GM18502 (cell line): ENCODE measurements around the gene TMPRSS2.

Experiments used
- ATAC-seq: cut with Tn5 transposase; IDR thresholded peaks from one replicate; pipeline ENCODE4 v1.9.1; 2021; ENCODE audit warnings: mild to moderate bottlenecking; ENCODE audit not compliant: unreplicated experiment, poor library complexity

The TMPRSS2 gene

DNA sequence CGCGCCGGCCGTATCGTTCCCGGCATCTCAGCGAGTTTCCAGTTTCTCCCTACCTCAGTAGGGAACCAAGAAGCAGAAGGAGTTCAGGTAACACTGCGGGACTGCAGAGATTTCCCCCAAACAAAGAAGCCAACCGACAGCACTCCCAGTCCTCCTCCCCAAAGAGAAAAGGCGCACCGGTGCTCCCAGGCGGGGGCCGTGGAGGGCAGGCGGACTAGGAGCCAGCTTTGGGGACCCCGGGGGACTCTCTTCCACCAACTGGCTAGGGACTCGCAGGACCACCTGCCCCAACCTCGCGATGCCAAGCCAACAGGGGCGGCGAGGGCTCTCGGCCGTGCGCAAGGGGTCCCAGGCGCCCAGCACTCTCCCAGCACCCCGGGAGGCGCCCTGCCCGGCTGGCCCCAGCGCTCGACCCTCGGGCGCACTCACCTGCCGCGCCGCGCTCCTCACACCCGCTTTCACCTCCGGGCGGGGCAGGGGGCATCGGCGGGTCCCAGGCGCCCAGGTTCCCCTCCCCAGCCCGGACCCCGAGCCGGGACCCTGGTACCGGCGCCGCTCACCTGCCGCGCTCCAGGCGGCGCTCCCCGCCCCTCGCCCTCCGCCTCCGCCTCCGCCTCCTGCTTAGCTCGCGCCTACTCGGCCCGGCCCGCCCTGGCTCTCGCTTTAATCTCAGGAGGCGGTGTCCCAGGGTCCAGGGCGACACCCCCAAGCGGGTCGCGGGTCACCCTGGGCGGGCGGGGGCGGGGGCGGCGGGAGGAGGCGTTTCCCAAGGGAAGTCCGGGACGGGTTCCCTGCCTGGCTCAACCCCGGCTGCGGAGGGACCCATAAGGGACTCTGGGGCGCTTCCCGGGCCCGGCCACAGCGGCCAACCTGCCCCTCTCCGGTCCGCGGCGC lies at the start of gene TMPRSS2:
TSS of gene TMPRSS2 (minus strand) at position 638 of the 894 bp plus-strand sequence. CDS start 10,025 bp downstream, outside the sequence.
- ATAC-seq = no peak

DNA sequence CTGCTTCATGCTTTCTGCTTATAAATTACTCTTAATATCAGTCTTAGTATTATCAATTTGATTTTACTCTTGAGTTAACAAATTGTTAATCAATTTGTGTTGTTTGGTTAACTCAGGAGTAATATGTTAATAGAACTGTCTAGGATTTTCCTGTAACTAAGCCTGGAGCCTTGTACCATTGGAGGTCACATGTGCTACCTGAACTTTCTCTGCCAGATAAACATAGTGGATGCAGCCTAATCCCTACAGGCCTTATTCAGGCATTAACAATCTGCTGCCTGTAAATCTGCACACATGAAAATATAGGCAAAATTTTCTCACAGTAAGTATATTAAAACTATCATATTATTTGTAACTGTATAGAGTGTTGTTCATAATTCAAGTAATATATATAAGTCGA lies 47.1 kb upstream of the TMPRSS2 start:
- ATAC-seq = no peak

DNA sequence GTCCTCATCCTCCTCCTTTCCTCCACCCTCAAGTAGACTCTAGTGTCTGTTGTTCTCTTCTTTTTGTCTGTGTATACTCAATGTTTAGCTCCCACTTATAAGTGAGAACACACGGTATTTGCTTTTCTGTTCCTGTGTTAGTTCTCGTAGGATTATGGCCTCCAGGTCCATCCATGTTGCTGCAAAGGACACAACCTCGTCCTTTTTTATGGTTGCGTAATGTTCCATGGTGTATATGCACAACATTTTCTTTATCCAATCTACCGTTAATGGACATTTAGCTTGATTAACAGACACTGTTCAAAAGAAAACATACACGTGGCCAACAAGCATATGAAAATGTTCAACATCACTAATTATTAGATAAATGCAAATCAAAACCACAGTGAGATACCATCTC lies 44.3 kb upstream of the TMPRSS2 start:
- no peak for ATAC-seq

DNA sequence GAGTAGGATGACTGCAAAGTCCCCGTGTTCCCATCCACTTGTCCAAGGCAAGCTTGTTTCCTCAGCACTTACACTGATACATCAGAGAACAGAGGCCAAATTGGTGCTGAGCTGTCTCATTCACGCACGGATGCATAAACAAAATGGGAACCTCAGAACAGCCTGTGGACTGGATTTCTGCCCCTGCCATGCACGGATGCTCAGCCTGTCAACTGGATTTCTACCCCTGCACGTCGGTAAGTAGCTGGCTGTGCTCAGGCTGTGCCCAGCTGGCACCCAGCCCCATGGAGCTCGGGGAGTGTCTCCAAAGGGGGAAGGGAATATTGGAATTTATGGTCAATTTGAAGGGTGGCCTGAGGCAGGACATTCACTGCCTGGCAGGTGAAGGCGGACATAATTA lies 40.8 kb upstream of the TMPRSS2 start:
- no peak for ATAC-seq

DNA sequence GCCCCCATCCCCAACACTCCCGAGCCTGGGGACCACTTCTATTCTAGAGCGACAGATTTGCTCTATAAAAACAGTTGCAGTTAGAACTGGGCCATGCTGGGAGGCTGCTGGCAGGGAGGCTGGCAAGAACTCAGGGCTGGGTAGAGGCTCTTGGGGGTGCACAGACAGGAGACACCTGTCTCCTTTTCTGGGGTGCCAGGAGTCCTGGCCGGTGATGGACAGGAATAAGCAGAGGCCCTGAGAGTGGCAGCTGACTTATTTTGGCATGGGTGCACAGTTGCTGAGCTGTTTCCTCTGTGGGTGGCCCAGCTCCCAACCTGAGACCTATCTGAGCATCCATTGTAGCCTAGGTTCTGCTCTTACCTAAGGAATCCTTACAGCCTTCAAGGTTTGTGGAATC lies 39.2 kb upstream of the TMPRSS2 start:
- ATAC-seq = no peak

DNA sequence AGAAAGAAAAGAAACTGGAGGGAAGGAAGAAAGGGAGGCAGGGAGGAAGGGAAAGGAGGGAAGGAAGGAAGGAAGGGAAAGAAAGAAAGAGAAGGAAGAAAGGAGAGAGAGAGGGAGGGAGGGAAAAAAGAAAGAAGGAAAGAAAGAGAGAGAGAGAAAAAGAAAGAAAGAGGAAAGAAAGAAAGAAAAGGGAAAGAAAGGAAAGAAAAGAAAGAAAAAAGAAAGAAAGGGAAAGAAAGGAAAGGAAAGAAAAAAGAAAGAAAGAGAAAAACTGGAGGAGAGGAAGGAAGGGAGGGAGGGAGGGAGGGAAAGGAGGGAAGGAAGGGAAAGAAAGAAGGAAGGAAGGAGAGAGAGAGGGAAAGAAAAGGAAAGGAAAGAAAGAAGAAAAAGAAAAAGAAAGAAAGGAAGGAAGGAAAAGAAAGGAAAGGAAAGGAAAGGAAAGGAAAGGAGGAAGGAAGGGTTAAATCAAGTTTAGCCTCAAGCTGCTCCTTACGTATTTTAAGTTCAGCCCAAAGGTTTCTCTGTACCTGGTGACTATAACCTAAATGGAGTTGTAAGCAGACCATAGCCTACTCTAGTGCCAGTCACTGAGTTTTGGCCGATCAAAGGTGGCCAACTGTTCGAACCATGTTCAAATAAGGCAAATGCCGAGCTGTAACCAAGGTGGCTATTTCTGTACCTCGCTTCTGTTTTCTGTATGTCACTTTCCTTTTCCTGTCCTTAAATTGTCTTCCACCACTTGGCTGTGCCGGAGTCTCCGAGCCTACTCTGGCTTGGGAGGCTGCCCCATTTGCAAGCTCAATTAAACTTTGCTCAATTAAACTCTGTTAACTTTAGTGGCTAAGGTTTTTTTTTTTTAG lies 37.8 kb upstream of the TMPRSS2 start:
- ATAC-seq = no peak

DNA sequence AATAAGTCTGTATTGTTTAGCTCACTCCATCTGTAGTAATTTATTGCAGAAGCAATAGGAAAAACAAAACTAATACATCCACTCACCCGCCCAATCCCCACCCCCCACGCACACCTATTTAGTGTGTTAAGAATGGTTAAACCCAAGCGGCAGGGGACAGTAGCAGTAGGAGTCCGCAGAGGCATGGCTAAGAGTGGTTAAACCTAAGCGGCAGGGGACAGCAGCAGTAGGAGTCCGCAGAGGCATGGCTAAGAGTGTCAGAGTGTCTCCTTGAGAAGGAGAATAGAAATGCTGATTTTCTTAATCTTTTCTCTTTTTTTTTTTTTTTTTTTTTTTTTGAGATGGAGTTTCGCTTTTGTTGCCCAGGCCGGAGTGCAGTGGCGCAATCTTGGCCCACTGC lies 34.8 kb upstream of the TMPRSS2 start:
- ATAC-seq = no peak

DNA sequence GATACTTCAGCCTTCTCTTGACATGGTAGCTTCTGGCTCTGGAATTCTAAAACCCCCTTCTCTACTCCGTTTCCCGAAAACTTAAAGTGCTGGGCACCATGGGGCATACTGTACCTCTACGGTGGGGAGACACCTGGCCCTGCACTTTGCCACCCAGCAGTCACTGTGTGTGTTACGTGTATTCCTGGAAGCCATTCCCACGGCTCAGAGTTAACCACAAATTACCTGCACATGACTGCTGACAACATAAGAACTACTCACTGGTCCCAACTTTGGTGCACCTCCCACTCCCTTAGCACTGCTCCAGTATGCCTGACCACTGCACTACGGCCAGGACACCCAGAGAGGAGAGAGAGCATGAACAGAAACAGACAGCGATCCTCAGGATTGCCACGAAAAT lies 29.4 kb upstream of the TMPRSS2 start:
- no peak for ATAC-seq

DNA sequence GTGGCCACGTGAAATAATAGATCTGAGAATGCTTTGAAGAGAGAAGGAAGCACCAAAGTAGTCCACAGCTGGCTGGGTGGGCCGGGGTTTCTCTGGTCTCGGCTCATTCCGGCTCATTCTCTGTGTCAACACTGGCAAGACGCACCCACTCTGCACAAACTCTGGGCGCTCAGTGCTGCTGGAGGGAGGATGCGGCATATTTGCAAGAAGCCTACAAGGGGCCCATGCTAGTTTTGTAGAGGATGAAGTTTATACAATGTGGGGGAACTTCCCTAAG lies 28.8 kb upstream of the TMPRSS2 start:
- no peak for ATAC-seq

DNA sequence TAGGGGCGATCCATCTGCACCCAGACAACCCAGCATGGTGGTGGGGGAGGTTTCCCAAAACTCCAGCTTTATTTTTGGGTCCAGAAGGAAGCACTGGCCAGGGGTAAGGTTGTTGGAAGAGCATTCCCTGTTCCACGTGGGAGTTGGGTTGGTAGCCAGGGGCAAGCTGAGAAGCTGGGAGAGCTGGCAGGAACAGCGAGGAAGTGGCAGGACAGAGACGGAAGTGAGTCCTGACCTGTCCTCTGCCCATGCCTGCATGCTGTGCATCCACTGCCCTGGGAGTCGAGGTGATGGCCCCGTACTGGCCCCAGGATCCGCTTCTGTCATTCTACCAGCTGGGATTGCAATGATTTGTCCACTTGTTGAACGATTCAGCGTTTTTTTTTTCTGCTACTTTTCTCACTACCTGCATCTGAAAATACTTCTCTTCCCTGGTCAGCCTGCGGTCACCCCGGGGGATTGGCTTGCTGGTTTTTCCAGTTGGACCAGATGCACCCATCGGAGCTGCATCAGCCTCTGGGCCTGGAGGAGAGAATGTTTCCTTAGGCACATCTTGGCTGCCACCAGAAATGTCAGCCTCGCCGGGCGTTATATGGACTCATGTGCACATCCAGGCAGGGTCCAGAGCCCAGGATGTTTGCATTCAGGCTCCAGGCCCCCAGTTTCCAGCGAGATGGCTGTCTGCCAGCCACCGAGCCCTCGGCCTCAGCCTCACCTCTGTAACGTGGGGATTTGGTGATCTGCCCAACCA lies 28.3 kb upstream of the TMPRSS2 start:
- ATAC-seq = no peak

DNA sequence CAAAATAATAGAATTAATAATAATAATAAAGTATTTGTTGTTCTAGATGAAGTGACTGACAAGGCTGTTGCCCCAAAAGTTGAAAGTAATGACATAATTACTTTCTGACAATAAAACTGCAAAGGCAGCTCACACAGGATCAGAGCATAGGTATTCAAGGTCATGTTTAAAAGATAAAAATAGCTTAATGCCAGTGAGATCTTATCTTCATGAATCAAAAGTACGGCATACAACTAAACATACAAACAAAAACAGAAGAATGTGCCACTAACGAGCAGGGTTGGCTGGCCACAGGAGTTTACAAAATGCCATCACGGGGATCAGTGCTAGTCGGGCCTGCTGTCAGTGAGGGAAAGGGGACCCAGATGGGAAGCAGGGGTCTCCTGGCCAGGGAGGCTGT lies 22.4 kb upstream of the TMPRSS2 start:
- no peak for ATAC-seq

DNA sequence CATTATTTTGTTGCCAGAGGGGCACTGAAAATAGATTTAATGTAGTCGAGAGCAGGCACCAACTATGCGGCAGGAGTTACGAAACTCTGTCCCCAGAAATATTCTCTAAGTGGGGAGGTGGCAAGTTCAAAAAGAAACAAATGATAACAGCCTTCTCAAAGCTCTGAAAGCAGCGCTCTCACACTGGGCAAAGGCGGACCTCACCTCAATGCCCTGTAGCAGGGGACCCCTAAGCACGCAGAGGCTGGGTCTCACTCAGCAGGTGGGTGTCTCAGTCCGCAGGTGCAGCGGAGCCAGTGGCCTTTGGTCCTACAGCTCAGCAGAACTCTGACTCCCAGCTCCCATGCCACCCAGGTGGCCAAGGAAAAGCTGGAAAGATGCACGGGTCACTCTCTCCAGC lies 21.8 kb upstream of the TMPRSS2 start:
- ATAC-seq = no peak

DNA sequence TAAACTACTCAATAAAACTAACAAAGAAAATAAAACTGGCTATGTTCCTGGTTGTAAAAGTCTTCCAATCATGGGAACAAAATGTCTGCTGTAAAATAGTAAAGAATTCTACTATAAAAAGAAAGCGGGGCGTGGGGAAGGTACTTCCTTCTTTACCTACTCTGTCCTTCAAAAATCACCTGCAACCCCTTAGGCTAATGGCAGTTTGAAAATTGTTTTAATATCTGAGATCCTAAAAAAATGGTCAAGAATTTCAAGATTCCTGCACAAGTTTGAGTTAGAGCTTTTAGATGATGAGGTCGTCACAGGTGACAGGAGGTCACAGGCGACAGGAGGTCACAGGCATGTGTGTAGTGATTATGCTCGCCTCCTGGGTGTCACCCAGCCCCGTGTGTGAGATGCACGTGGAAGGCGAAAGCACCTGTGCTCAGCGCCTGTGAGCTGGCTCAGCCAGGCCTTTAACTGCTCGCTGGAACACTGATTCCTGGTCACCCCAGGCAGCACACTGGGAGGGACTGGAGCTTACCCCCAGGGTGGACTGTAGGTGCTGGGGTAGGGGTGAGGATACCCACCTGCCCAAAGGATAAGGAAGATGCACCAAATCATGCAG lies 18.6 kb upstream of the TMPRSS2 start:
- ATAC-seq = no peak

DNA sequence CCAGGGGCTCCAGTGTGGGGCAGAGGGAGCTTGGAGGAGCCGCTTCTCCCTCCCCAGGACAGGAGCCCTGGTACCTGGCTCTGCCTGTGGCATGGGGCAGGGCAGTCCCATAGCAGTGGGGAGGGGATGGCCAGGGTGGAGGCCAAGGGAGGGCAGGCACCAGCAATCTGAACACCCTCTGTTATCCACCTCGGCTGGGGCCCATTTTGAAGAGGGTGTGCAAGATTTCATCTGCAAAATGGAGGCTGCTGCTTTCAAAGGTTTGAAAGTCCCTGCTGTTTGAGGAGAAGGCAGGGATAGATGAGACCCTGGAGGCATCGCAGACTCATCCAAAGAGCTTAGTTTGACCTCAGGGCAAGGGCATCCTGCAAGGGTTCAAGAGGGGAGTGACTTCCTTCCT lies 15.2 kb upstream of the TMPRSS2 start:
- no peak for ATAC-seq

DNA sequence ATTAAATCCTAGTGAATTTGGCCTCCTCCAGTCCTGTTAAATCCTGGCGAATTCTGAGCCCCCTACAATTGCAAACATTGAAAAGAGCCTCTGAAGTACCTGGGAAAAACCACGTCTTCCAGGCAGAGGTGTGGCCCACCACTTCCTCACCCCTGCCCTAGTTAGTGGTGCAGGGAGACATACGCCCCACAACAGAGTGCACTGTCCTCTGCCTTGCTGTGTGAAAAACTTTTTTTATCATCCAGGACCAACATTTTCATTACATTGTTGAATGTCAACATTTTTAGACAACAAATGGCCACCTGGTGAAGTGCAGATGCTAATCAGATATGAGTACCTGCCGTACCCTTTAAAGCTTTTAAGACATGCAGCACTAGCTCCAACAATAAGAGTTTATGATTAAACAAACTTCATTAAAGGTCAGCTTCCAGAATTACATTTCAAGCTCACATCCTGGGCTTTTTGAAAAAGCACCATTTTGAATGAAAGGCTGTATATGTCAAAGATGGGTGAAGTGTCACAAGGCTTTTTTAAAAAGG lies 13.6 kb upstream of the TMPRSS2 start:
- ATAC-seq = no peak

DNA sequence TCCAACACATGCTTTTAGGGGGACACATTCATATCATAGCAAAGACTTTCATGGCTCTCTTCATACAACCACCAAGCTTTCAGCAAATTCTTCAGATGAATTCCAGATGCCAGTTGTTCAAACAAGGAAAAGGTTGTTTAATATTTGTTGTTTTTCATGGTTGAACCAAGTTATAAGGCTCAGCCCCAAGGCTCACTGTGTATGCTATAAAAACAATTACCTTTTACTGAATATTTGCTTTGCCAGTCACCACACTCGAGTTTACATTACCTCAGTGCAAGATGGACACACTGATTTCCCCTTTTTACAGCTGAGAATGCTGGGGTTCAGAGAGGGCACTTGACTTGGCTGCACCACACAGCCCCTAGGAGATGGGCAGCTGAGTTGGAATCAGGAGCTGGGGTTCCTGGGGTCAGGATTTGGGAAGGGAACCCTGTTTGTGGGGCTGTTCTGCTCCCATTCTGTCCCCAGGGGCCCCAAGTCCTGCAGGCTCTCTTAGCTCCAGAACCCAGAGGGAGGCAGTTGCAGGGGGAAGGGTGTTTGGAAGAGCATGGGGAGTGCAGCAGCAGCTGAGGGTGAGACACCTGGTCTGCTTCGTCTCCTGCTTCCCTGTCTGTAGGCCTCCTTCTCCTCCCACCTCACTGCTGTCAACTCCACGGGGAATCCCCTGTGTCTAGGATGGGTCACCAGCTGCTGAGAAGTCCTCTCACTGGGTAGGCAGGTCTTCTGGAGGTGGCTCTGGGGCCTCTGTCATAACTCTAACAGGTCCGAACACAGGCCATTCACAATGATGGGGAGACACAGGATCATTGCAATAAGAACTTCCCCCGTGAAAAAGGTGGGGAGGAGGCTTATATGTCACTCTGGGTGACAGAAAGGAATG lies 12.8 kb upstream of the TMPRSS2 start:
- no peak for ATAC-seq

DNA sequence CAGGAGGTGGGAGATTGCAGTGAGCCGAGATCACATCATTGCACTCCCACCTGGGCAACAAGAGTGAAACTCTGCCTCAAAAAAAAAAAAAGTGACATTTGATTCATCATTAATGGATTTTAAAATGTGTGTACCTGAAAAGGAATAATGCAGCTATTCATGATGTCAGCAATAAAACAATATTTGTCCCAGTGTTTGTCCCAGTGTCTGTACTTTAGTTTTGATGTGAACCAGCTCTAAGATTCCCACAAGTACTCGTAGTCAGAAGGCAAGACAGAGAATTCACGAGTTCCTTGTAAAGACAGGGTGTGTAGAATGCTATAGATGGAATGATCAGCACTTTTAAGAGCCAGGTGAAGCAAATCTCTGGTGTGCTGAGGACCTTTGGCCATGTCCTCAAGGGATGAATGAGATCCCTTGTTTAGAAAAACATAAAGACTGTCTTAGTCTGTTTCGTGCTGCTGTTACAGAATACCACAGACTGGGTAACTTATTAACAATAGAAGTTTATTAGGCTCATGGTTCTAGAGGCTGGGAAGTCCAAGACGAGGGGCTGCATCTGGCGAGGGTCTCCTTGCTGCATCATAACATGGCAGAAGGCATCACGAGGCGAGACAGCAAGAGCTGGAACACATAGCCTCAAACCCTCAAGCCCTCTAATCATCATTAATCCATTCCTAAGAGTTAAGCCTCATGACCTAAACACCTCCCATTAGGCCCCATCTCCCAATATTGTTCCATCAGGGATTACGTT lies 12.0 kb upstream of the TMPRSS2 start:
- no peak for ATAC-seq

DNA sequence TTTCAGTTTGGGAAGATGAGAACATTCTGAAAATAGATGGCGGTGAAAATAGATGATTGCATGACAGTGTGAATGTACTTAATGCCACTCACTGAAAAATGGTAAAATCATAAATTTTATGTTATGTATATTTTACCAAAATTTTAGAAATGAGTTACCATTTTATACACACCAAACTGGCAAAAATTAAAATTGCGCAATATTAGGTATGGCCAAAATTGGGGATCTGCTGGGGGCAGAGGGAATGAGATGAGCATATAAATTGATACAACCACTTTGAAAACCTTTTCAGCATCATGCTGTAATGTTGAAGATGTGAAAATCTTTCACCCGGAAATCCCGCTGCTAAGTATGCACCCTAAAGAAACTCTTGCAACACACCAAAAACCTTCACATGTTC lies 10.8 kb upstream of the TMPRSS2 start:
- no peak for ATAC-seq

DNA sequence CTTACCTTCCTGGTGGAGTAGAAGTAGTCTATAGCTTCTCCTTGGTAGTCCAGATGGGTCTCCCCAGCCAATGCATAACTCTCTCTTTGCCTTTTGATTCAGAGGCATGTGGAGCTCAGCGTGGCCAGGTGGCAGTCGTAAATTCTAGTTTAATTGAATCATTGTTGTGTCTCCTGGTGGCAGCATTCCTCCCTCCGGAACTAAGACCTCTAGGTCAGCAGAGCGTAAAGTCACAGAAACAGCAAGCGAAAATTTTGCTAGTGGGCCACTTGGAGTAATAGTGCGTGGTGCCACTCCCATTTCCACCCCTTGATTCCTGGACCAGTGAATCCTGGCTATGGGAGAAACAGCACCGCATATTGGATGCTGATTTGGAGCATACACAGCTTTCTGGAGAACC lies 3.9 kb upstream of the TMPRSS2 start:
- ATAC-seq = no peak
